HG03469 (cell line): ENCODE measurements around the gene MRPL34.

Experiments used
- ATAC-seq: cut with Tn5 transposase; IDR thresholded peaks from one replicate; pipeline ENCODE4 v1.9.1; 2021; ENCODE audit warnings: mild to moderate bottlenecking, moderate library complexity, moderate number of reproducible peaks; ENCODE audit not compliant: unreplicated experiment

MRPL34 gene

DNA sequence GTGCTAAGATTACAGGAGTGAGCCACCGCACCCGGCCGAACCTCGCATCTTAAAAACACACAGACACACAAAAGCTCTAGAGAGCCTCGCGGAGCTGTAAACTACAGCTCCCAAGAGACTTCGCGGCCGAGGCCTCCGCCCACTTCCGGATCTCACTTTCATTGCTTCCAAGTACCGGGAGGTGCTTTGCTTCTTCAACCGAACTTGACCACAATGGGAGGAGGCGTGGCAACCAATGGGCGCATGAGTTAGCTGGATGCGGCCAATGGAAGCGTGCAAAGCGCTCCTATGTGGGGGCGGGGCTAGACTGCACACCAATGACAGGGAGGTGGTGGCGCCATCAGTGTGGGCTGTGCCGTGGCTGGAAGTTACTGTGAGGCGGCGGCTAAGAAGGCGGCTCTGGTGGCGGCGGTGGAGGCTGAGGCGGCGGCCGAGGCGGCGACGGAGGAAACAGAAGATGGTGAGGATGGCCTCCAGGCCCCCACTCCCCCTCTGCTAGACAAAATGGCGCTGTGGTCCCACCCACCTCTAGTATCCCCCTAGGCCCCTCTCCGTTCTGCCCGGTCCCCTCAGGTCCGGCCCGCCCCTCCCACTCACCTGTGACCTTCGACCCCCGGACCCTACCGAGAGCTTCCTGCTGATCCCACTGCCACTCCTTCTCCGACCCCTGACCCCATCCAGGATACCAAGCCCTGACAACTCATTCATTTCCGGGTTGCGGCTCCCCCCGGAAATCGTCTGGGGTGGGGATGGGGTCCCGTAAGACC is 3.7 kb downstream of the MRPL34 start, which contains the start of gene DDA1:
TSS of gene DDA1 (plus strand) at position 366 of the 767 bp plus-strand sequence. CDS start at position 458, 92 bp downstream.
- peak; percentile 32 for ATAC-seq

GRCh38 chr19:17309965-17310461 is 4.3 kb downstream of the MRPL34 start:
- no peak for ATAC-seq

DNA sequence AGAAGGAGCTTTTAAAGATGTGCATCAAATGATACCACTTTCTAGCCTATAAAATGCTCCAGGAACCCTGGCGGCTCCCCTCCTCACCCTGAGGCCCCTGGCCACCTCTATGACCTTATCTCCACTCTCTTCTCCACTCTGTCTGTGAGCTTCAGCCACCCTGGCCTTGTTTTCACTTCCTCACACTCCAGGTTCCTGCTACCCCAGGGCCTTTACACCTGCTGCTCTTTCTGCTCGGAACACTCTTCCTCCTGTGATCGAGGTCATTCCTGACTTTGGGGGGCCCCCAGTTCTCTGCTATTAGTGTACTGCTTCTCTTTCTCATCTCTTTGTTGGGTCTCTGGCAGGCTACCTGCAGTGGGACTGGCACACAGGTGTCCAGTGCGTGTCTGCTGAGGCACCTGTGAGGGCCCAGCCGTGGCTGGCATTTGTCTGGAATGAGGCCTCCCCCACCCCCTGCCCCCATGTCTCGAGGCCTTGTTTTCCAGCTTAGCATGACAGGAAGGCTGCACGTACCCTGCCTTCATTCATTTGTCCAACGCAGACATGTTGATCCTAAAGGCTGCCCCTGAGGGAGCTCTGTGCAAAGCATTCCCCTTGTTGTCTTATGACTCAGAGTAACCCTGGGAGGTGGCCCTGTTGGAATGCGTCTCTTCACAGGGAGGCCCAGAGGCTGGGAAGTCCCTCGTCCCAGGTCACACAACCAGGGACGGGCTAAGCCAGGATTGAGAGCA is 6.0 kb downstream of the MRPL34 start:
- ATAC-seq: no peak

GRCh38 chr19:17312189-17313113 is 6.8 kb downstream of the MRPL34 start:
- ATAC-seq: no peak

DNA sequence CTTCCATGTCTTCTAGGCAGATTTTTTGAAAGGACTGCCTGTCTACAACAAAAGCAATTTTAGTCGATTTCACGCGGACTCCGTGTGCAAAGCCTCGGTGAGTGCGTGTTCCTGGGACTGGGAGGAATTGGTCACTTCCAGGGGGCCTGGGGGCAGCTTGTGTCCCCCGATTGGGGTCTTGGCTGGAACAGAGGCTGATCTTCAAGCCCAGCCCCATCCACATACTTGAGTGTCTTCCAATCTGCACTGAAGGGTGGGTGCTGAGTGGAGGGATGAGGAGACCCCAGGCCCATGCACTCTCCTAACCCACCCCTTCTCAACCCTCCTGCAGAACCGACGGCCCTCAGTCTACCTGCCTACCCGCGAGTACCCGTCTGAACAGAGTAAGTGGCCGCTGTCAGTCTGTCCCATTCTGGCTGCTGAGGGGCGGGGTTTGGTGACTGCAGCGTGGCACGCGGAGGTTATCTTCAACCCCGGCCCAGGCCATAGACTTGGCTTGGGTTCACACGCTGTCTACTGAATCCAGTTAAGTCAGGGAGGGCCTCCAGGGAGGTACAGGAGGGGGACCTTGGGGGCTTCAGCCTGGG is 8.4 kb downstream of the MRPL34 start:
- no peak for ATAC-seq

GRCh38 chr19:17318966-17319365 is 13.3 kb downstream of the MRPL34 start:
- no peak for ATAC-seq

DNA sequence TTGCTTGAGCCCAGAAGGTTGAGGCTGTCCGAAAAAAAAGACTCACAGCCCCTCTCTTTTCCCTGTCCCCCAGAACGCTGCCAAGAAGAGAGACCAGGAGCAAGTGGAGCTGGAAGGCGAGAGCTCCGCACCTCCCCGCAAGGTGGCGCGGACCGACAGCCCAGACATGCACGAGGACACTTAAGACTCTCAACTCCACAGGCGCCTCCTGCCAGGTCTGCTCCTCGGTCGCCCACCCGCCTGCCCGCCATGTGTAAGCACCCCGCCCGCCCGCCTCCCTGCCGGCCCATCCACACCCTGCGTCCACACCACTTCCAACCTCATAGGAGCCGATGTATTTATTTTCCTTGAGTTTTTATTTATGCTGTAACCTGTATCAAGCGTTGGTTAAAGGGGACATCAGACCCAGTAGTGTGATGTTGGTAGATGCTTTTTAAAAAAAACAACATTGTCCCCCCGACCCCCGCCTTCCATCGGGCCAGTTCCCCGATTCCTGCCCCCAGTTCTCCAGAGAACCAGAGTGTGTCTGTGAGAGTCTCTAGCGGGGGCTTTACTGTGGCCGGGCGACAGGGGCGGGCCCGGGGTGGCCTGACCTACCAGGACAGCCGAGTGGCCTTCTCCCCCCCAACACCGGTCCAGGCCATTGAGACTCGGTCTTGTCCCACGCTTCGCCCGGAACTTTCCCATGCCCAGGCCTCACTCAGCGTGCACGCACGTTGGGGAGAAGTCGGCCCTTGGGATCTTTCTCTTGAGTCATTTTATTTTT is 14.0 kb downstream of the MRPL34 start:
- ATAC-seq: no peak

GRCh38 chr19:17320435-17320834 is 14.8 kb downstream of the MRPL34 start:
- ATAC-seq: no peak

DNA sequence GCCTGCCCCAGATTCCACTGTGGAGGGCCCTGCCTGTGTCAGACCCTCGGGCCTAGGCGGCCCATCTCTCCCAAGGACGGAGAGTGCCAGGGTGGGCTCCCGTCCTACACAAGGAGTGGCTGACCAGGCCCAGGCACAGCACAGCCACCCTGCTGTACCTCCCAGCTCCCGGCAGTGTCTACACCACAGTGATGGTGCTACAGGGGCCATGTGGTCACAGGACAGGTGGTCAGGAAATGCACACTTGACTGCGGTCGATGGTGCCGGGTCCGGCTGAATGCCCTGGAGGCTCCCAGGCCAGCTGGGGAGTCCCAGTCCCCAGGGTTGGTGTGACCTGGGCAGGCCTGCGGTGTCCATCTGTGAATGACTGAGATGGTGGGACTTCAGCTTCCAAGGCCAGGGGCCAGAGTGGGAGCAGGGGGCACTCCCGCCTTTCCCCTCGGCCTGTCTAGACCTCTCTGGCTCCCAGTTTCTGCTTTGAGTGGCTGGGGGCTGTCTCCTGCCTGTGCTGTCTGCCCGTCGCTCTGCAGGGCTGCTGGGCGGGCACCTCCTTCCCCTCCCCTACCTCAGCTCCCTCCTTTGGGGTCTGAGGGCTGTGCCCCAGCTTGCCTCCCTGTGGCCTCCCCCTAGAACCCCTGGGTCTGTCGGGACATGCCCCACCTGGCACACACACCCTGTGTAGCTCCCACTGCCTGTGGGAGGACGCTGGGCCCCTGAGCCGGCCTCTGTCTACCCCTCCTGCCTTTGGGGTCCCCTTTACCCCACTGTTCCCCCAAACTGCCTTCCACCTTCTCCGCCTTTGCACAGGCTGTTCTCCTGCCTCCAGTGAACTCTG is 16.2 kb downstream of the MRPL34 start:
- no peak for ATAC-seq

DNA sequence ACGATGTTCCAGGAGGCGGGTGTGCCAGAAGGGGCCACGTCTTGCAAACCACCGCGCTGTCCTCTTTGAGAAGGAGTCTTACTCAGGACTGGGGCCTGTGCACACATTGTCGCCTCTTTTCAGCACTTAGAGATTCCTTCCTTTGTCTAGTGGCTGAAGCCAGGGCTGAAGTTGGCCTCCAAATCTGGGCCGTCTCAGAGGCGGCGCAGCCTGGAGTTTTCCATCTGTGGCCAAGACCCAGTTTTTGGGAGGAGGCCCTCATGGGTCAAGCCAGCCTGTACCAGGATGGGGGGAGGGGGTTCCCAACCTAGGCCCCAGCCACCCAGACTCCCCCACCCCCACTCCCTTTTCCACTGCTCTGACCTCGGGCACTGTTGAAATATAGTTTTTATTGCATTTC is 17.2 kb downstream of the MRPL34 start:
- ATAC-seq: no peak

- no peak for ATAC-seq
These were observed 17.8 kb downstream of the MRPL34 start for GRCh38 chr19:17323300-17323963.

DNA sequence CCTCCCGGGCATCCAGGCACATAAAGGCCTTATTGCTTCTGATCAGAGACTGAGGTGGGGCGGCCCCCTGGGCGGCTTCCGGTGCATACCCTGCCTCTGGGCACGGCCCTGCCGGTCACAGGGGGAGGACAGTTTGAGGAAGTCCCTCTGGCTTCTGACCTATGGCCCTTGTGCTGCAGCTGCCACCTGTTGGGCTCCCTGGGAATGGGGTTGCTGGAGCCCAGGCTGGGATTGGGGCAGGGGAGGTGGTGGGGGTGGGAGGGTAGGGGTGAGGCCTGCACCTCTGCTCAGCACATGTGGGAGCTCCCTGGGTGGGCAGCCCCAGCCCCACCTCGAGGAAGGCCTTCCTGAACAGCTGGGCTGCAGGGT is 18.3 kb downstream of the MRPL34 start:
- no peak for ATAC-seq

DNA sequence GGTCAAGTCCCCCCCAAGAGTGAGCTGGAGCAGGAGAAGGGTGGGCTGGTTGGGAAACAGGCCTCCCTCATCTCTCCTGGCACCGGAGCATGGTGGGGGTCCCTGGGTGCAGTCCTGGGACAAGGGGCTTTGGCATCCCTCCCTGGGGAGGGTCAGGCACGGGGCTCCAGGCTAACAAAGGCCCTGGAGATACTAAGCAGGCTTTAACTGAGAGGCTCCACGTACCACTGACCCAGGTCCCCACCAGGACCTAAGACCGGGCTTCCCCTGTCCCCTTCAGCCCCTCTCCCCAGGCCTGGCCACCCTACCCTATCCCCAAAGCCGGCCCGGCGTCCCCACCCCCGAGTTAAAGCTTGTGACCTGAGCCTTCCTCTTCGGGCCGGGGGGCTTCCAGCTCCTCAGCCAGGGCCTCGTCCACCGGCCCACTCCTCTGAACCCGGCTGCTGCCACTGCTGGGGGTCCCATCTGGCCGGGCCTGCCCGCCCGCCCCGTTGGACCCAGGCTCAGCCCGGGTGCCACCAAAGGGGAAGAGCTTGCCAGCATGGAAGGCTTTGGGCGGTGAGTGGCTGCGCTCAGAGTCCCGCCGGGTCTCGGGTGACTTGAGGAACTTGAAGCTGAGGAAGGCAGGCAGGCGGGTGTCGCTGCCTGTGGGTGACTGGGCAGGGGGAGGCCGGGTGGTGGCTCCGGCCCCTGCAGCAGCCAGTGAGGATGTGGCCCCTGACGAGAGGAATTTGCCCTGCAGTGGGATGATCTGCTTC is 18.9 kb downstream of the MRPL34 start:
- no peak for ATAC-seq

- ATAC-seq: no peak
These were observed 19.5 kb downstream of the MRPL34 start for GRCh38 chr19:17325133-17325532.

DNA sequence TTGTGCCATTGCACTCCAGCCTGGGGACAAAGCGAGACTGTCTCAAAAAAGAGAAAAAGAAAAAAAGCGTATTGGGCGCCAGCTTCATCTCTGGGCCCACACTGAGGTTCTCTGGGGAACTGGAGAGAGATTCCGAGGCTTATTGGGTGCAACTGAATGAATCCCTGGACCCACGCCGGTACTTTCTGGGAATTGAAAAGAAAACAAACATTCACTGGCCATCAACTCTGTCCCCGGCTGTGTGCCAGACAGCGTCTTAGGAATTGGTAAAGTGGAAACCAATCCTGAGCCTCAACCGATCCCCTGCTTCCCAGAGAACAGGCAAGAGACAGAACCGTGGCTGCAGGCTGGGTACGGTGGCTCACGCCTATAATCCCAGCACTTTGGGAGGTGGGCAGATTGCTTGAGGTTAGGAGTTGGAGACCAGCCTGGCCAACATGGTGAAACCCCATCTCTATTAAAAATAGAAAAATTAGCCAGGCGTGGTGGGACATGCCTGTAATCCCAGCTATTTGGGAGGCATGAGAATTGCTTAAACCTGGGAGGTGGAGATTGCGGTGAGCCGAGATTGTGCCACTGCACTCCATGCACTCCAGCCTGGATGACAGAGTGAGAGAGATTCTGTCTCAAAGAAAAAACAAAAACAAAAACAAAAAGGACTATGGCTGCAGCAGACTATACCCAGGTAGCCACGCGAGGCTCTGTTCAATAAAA is 20.4 kb downstream of the MRPL34 start:
- ATAC-seq: no peak

GRCh38 chr19:17326595-17326966 is 20.9 kb downstream of the MRPL34 start:
- no peak for ATAC-seq

GRCh38 chr19:17327068-17327653 is 21.5 kb downstream of the MRPL34 start:
- ATAC-seq: no peak
